Adipocyte (in vitro differentiated cells): ENCODE data around the gene FXYD2.

Experiments used
- DNase-seq: peaks from one replicate; pipeline ENCODE4 v3.0.0-alpha.2; 2015; ENCODE audit warnings: low read depth
- H3K27me3 ChIP-seq: replicated peaks from 2 replicates; pipeline ENCODE4 v1.7.0; 2013; ENCODE audit warnings: mild to moderate bottlenecking, low read length, moderate library complexity; ENCODE audit not compliant: control insufficient read depth, insufficient read depth
- H3K36me3 ChIP-seq: 2 replicates; pipeline ENCODE4 v1.7.0; 2013; ENCODE audit warnings: low read length, mild to moderate bottlenecking, moderate library complexity; ENCODE audit not compliant: control insufficient read depth, insufficient read depth, severe bottlenecking
- H3K4me1 ChIP-seq: 2 replicates; pipeline ENCODE4 v1.7.0; 2013; ENCODE audit warnings: mild to moderate bottlenecking, low read length, moderate library complexity; ENCODE audit not compliant: control insufficient read depth, insufficient read depth
- H3K4me3 ChIP-seq: 2 replicates; pipeline ENCODE4 v1.7.0; 2013; ENCODE audit warnings: mild to moderate bottlenecking, low read length, moderate library complexity
- H3K9ac ChIP-seq: 2 replicates; pipeline ENCODE4 v1.7.0; 2013; ENCODE audit warnings: mild to moderate bottlenecking, low read length, moderate library complexity
- H3K9me3 ChIP-seq: 2 replicates; pipeline ENCODE4 v1.7.0; 2013; ENCODE audit warnings: mild to moderate bottlenecking, low read length, moderate library complexity; ENCODE audit not compliant: control insufficient read depth

The FXYD2 gene

GRCh38 chr11:117803896-117804295 lies 20.6 kb downstream of the FXYD2 start:
- Histone ChIP-seq H3K4me3 (no peak overlapping the region), H3K36me3 (no peaks in the 10 kb centered on the region), H3K27me3 (peaks cover 63% of the 10 kb centered on the region), H3K9ac (no peak overlapping the region), H3K9me3 (no peaks in the 10 kb centered on the region), H3K4me1 (peaks cover 5% of the 10 kb centered on the region)
- DNase-seq = no peak

GRCh38 chr11:117799634-117800033 lies 24.9 kb downstream of the FXYD2 start:
- no peak for DNase-seq
- H3K4me1 ChIP-seq = peaks cover 4% of the 10 kb centered on the region
- H3K9me3 ChIP-seq = no peaks in the 10 kb centered on the region
- no peak overlapping the region for H3K4me3 ChIP-seq
- H3K36me3 ChIP-seq = no peaks in the 10 kb centered on the region
- H3K27me3 ChIP-seq = peaks cover 70% of the 10 kb centered on the region
- H3K9ac ChIP-seq = no peak overlapping the region

- peaks cover 4% of the 10 kb centered on the region for H3K4me1 ChIP-seq
- peaks cover 87% of the 10 kb centered on the region for H3K27me3 ChIP-seq
- DNase-seq = no peak
- H3K36me3 ChIP-seq = no peaks in the 10 kb centered on the region
- no peaks in the 10 kb centered on the region for H3K9me3 ChIP-seq
- H3K9ac ChIP-seq = no peak within 1 kb of the TSS
- peak within 1 kb of the TSS; percentile 23 for H3K4me3 ChIP-seq
Observed at GRCh38 chr11:117796872-117797529, 27.5 kb downstream of the FXYD2 start, which contains the start of gene DSCAML1. TSS of gene DSCAML1 (minus strand) at chr11:117797216. CDS start at chr11:117797079, 137 bp downstream.

GRCh38 chr11:117796456-117796871 lies 28.1 kb downstream of the FXYD2 start:
- no peak for DNase-seq
- peaks cover 85% of the 10 kb centered on the region for H3K27me3 ChIP-seq
- no peak overlapping the region for H3K4me3 ChIP-seq
- no peaks in the 10 kb centered on the region for H3K9me3 ChIP-seq
- H3K9ac ChIP-seq = no peak overlapping the region
- peaks cover 4% of the 10 kb centered on the region for H3K4me1 ChIP-seq
- no peaks in the 10 kb centered on the region for H3K36me3 ChIP-seq

- no peak for DNase-seq
- Histone ChIP-seq H3K27me3 (peaks cover 85% of the 10 kb centered on the region), H3K4me3 (no peak overlapping the region)
Observed at GRCh38 chr11:117795638-117796455, 28.7 kb downstream of the FXYD2 start.

GRCh38 chr11:117794772-117795629 lies 29.5 kb downstream of the FXYD2 start:
- no peaks in the 10 kb centered on the region for H3K9me3 ChIP-seq
- H3K27me3 ChIP-seq = peaks cover 86% of the 10 kb centered on the region
- DNase-seq = no peak
- H3K4me3 ChIP-seq = no peak overlapping the region
- peaks cover 4% of the 10 kb centered on the region for H3K4me1 ChIP-seq
- H3K9ac ChIP-seq = no peak overlapping the region
- H3K36me3 ChIP-seq = no peaks in the 10 kb centered on the region

More at GRCh38 chr11:117795638-117796455, 28.7 kb downstream of the FXYD2 start:
- H3K4me1 ChIP-seq = peaks cover 4% of the 10 kb centered on the region
- no peaks in the 10 kb centered on the region for H3K9me3 ChIP-seq
- no peaks in the 10 kb centered on the region for H3K36me3 ChIP-seq
- H3K9ac ChIP-seq = no peak overlapping the region

GRCh38 chr11:117794135-117794534 lies 30.4 kb downstream of the FXYD2 start:
- Histone ChIP-seq H3K27me3 (peaks cover 85% of the 10 kb centered on the region), H3K4me3 (no peak overlapping the region)
- DNase-seq = no peak

GRCh38 chr11:117793583-117793982 lies 31.0 kb downstream of the FXYD2 start:
- DNase-seq = no peak
- peaks cover 4% of the 10 kb centered on the region for H3K4me1 ChIP-seq
- H3K9me3 ChIP-seq = no peaks in the 10 kb centered on the region
- no peak overlapping the region for H3K9ac ChIP-seq
- peaks cover 85% of the 10 kb centered on the region for H3K27me3 ChIP-seq
- H3K36me3 ChIP-seq = no peaks in the 10 kb centered on the region
- H3K4me3 ChIP-seq = no peak overlapping the region

More at GRCh38 chr11:117794135-117794534, 30.4 kb downstream of the FXYD2 start:
- no peak overlapping the region for H3K9ac ChIP-seq
- H3K9me3 ChIP-seq = no peaks in the 10 kb centered on the region
- H3K36me3 ChIP-seq = no peaks in the 10 kb centered on the region
- H3K4me1 ChIP-seq = peaks cover 4% of the 10 kb centered on the region

- Histone ChIP-seq H3K36me3 (no peaks in the 10 kb centered on the region), H3K4me1 (peaks cover 4% of the 10 kb centered on the region), H3K9me3 (no peaks in the 10 kb centered on the region), H3K9ac (no peak overlapping the region), H3K27me3 (peaks cover 84% of the 10 kb centered on the region), H3K4me3 (no peak overlapping the region)
- DNase-seq = no peak
Observed at GRCh38 chr11:117792992-117793391, 31.6 kb downstream of the FXYD2 start.

GRCh38 chr11:117792241-117792640 lies 32.3 kb downstream of the FXYD2 start:
- H3K36me3 ChIP-seq = no peaks in the 10 kb centered on the region

GRCh38 chr11:117790279-117790678 lies 34.3 kb downstream of the FXYD2 start:
- no peaks in the 10 kb centered on the region for H3K4me1 ChIP-seq
- DNase-seq = no peak
- H3K9me3 ChIP-seq = no peaks in the 10 kb centered on the region
- no peak overlapping the region for H3K4me3 ChIP-seq
- H3K36me3 ChIP-seq = no peaks in the 10 kb centered on the region
- H3K27me3 ChIP-seq = peaks cover 84% of the 10 kb centered on the region
- no peak overlapping the region for H3K9ac ChIP-seq

More at GRCh38 chr11:117792241-117792640, 32.3 kb downstream of the FXYD2 start:
- H3K9me3 ChIP-seq = no peaks in the 10 kb centered on the region
- no peak for DNase-seq
- peaks cover 82% of the 10 kb centered on the region for H3K27me3 ChIP-seq
- peaks cover 4% of the 10 kb centered on the region for H3K4me1 ChIP-seq
- H3K9ac ChIP-seq = no peak overlapping the region
- no peak overlapping the region for H3K4me3 ChIP-seq
